ENCODE results near the gene P2RX3.

GRCh38 chr11:57341250-57341808, 3.2 kb downstream of the P2RX3 start:
- TF ChIP-seq CTCF (IDR thresholded peaks at IDR 0.05 in 4 of 5, conservative IDR thresholded peaks at IDR 0.05 in 1 of 5) (no peak), POLR2A (IDR thresholded peaks at IDR 0.05) (no peak)

Measured in gastrocnemius medialis (tissue), 4 donors.